SU-DHL-6 (cell line): Measurements from ENCODE around the gene TRAK1.

ENCODE experiments used
- H2AFZ ChIP-seq: fragments of 200-600 bp; sonication (generic); 2 replicates; pipeline ENCODE4 v1.6.1; 2014; ENCODE audit warnings: low read depth, mild to moderate bottlenecking, moderate library complexity, mixed read lengths, antibody characterized with exemption, low read length; ENCODE audit not compliant: severe bottlenecking
- H3F3A ChIP-seq: fragments of 200-600 bp; shearing (Covaris generic); 2 replicates; pipeline ENCODE4 v1.6.0; 2016; ENCODE audit warnings: antibody characterized with exemption, mild to moderate bottlenecking; ENCODE audit not compliant: insufficient read depth
- H3K27ac ChIP-seq: fragments of 200-600 bp; sonication (generic); 2 replicates; pipeline ENCODE4 v1.5.1; 2016; ENCODE audit warnings: low read depth, mild to moderate bottlenecking, low read length, moderate library complexity, mixed read lengths
- H3K27me3 ChIP-seq: fragments of 200-600 bp; sonication (generic), shearing (Covaris generic); 2 replicates; pipeline ENCODE4 v1.6.0; 2014; ENCODE audit warnings: mild to moderate bottlenecking, low read length
- H3K36me3 ChIP-seq: fragments of 200-600 bp; sonication (generic); 2 replicates; pipeline ENCODE4 v1.6.1; 2014; ENCODE audit warnings: mild to moderate bottlenecking, low read length, mixed read lengths
- H3K4me2 ChIP-seq: fragments of 300-600, 200-600 bp; shearing (Covaris generic), sonication (generic); 2 replicates; pipeline ENCODE4 v1.6.0; 2014; ENCODE audit warnings: low read length, low read depth, mild to moderate bottlenecking; ENCODE audit not compliant: poor library complexity, severe bottlenecking
- H3K4me3 ChIP-seq: fragments of 200-600 bp; sonication (generic); 2 replicates; pipeline ENCODE4 v1.5.1; 2014; ENCODE audit warnings: antibody characterized with exemption, low read length, mild to moderate bottlenecking, mixed read lengths; ENCODE audit not compliant: insufficient read depth, poor library complexity, severe bottlenecking
- H3K79me2 ChIP-seq: fragments of 200-600 bp; sonication (generic); 2 replicates; pipeline ENCODE4 v1.6.1; 2014; ENCODE audit warnings: mild to moderate bottlenecking, low read length, moderate library complexity; ENCODE audit not compliant: insufficient read depth
- H3K9ac ChIP-seq: fragments of 200-600 bp; sonication (generic); 2 replicates; pipeline ENCODE4 v1.7.0; 2014; ENCODE audit warnings: mild to moderate bottlenecking, low read length
- H3K9me2 ChIP-seq: fragments of 200-600 bp; sonication (generic); replicated peaks from 2 replicates; pipeline ENCODE4 v1.6.1; 2014; ENCODE audit warnings: low read length; ENCODE audit not compliant: insufficient read depth
- H3K9me3 ChIP-seq: fragments of 200-600 bp; sonication (generic); 2 replicates; pipeline ENCODE4 v1.6.1; 2014; ENCODE audit warnings: low read length, mixed read lengths; ENCODE audit not compliant: insufficient read depth
- H4K20me1 ChIP-seq: fragments of 200-600 bp; sonication (generic); 2 replicates; pipeline ENCODE4 v1.6.1; 2014; ENCODE audit warnings: low read depth, mild to moderate bottlenecking, antibody characterized with exemption, low read length, moderate library complexity, mixed read lengths
- EZH2phosphoT487 ChIP-seq: fragments of 200-600 bp; sonication (generic), shearing (Covaris generic); conservative IDR thresholded peaks from 2 replicates; pipeline ENCODE4 v1.6.1; 2018; ENCODE audit warnings: mild to moderate bottlenecking, antibody characterized with exemption, low read length, moderate library complexity, mixed read lengths
- TF ChIP-seq, protein P1 (sequence below): fragments of 200-600 bp; sonication (generic); IDR thresholded peaks from one replicate; pipeline ENCODE4 v1.5.1; 2017; ENCODE audit warnings: antibody characterized with exemption, mild to moderate bottlenecking, low read length, moderate library complexity; ENCODE audit not compliant: insufficient read depth, poor library complexity, severe bottlenecking

TRAK1 gene

GRCh38 chr3:42140665-42141203 is 49.6 kb downstream of the TRAK1 start:
- H3K36me3 ChIP-seq: no peaks in the 10 kb centered on the region
- H3K27ac ChIP-seq: no peak overlapping the region
- no peak overlapping the region for H3K4me2 ChIP-seq
- H3K27me3 ChIP-seq: no peaks in the 10 kb centered on the region
- no peaks in the 10 kb centered on the region for H3K9me3 ChIP-seq
- H3F3A ChIP-seq: no peaks in the 10 kb centered on the region
- no peak overlapping the region for H3K9ac ChIP-seq
- TF ChIP-seq, protein P1, sequence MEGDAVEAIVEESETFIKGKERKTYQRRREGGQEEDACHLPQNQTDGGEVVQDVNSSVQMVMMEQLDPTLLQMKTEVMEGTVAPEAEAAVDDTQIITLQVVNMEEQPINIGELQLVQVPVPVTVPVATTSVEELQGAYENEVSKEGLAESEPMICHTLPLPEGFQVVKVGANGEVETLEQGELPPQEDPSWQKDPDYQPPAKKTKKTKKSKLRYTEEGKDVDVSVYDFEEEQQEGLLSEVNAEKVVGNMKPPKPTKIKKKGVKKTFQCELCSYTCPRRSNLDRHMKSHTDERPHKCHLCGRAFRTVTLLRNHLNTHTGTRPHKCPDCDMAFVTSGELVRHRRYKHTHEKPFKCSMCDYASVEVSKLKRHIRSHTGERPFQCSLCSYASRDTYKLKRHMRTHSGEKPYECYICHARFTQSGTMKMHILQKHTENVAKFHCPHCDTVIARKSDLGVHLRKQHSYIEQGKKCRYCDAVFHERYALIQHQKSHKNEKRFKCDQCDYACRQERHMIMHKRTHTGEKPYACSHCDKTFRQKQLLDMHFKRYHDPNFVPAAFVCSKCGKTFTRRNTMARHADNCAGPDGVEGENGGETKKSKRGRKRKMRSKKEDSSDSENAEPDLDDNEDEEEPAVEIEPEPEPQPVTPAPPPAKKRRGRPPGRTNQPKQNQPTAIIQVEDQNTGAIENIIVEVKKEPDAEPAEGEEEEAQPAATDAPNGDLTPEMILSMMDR: no peak
- TF ChIP-seq EZH2phosphoT487: no peak
- H3K4me3 ChIP-seq: no peak overlapping the region
- no peaks in the 10 kb centered on the region for H4K20me1 ChIP-seq
- peaks cover 57% of the 10 kb centered on the region for H3K79me2 ChIP-seq
- no peaks in the 10 kb centered on the region for H3K9me2 ChIP-seq
- H2AFZ ChIP-seq: no peak overlapping the region

GRCh38 chr3:42143440-42143839 is 52.3 kb downstream of the TRAK1 start:
- no peak for TF ChIP-seq EZH2phosphoT487
- TF ChIP-seq, protein P1: no peak
- Histone ChIP-seq H3K9me3 (no peaks in the 10 kb centered on the region), H3K4me2 (no peak overlapping the region), H3K9me2 (no peaks in the 10 kb centered on the region), H2AFZ (no peak overlapping the region), H3K27ac (no peak overlapping the region), H4K20me1 (no peaks in the 10 kb centered on the region), H3K27me3 (no peaks in the 10 kb centered on the region), H3K9ac (no peak overlapping the region), H3K79me2 (peaks cover 38% of the 10 kb centered on the region), H3K36me3 (no peaks in the 10 kb centered on the region), H3F3A (no peaks in the 10 kb centered on the region), H3K4me3 (no peak overlapping the region)

- H2AFZ ChIP-seq: no peak overlapping the region
- H3K27me3 ChIP-seq: no peaks in the 10 kb centered on the region
- H3K9me3 ChIP-seq: no peaks in the 10 kb centered on the region
- no peak overlapping the region for H3K9ac ChIP-seq
- TF ChIP-seq EZH2phosphoT487: no peak
- TF ChIP-seq, protein P1: no peak
- H4K20me1 ChIP-seq: no peaks in the 10 kb centered on the region
- no peak overlapping the region for H3K4me2 ChIP-seq
- peaks cover 44% of the 10 kb centered on the region for H3K79me2 ChIP-seq
- H3K4me3 ChIP-seq: no peak overlapping the region
- H3F3A ChIP-seq: no peaks in the 10 kb centered on the region
- H3K36me3 ChIP-seq: no peaks in the 10 kb centered on the region
- H3K9me2 ChIP-seq: no peaks in the 10 kb centered on the region
- no peak overlapping the region for H3K27ac ChIP-seq
These were observed 53.1 kb downstream of the TRAK1 start for GRCh38 chr3:42144209-42144608.
